Thyroid gland (tissue), 4 donors: ENCODE measurements around the gene ANKRD27. TPM values are rescaled to one million over a fixed set of nuclear protein-coding genes. Genes with fewer than 3 reads are reported as not detected.

Experiments used
- DNase-seq, 2 donors: peaks; one replicate each; pipeline ENCODE4 v3.0.0-alpha.2; 2019
- H3K27ac ChIP-seq, 3 donors: fragments of 200-600 bp; sonication (generic); 1 replicate in 2 of 3; 2 replicates in 1 of 3; pipeline ENCODE4 v1.5.1; 2016 to 2019; ENCODE audit warnings: mild to moderate bottlenecking in 1 of 3, moderate library complexity in 1 of 3
- H3K27me3 ChIP-seq: fragments of 200-600 bp; sonication (generic); one replicate; pipeline ENCODE4 v1.5.1; 2019
- H3K36me3 ChIP-seq, 2 donors: fragments of 200-600 bp; sonication (generic); one replicate each; pipeline ENCODE4 v1.5.1; 2016 to 2019
- H3K4me1 ChIP-seq, 2 donors: fragments of 200-600 bp; sonication (generic); one replicate each; pipeline ENCODE4 v1.5.1; 2017 to 2019
- H3K4me3 ChIP-seq, 3 donors: fragments of 200-600 bp; sonication (generic); replicated peaks in 1 of 3; 1 replicate in 2 of 3; 2 replicates in 1 of 3; pipeline ENCODE4 v1.5.1; 2016; ENCODE audit warnings: mild to moderate bottlenecking in 1 of 3
- H3K9me3 ChIP-seq: fragments of 200-600 bp; sonication (generic); one replicate; pipeline ENCODE4 v1.5.1; 2017
- CTCF ChIP-seq, 6 experiments: fragments of 200-600 bp in 3 of 6; fragments of 450-650 bp in 3 of 6; sonication (generic) in 3 of 6; IDR thresholded peaks; one replicate each; pipeline ENCODE4 v1.5.1; 2016 to 2019; ENCODE audit warnings: antibody characterized with exemption in 6 of 6, mild to moderate bottlenecking in 2 of 6, inconsistent platforms in 1 of 6, moderate library complexity in 1 of 6
- POLR2A ChIP-seq, 2 donors: fragments of 450-650 bp; IDR thresholded peaks; one replicate each; pipeline ENCODE4 v1.6.1; 2017; ENCODE audit warnings: antibody characterized with exemption in 2 of 2, mild to moderate bottlenecking in 2 of 2, moderate library complexity in 1 of 2
- WGBS, 2 donors: methylation state at CpG; one replicate each; pipeline ENCODE4 v1.1.5; 2017; 5-methylcytosine and 5-hydroxymethylcytosine counted together
- intact Hi-C: fragments of 100-400 bp; cut with DNase I; formaldehyde crosslinking; loops from one replicate; pipeline ENCODE4 v1.15.1; 2023
- total RNA-seq, 4 donors: library from RNA; depleted of rRNA; stranded (reverse); fragments of >200 nt; gene quantifications; one replicate each; pipeline ENCODE4 v1.2.3, GENCODE V29; 2016

ANKRD27 gene
- total RNA-seq, 4 donors from 2014 or later, result 29.7 to 64.8 (median 48.7) TPM

GRCh38 chr19:32672841-32673240 is 2.1 kb downstream of the ANKRD27 start:
- H3K36me3 ChIP-seq, result no peaks in the 10 kb centered on the region
- no peak for DNase-seq
- H3K27me3 ChIP-seq, result no peaks in the 10 kb centered on the region
- intact Hi-C loops, result loop anchor here (10.0 kb wide), 1 partner anchor 88 kb away; the partner anchor contains the start of gene PDCD5
- H3K9me3 ChIP-seq, result no peaks in the 10 kb centered on the region
- H3K4me3 ChIP-seq, result no peak overlapping the region
- no peak overlapping the region for H3K27ac ChIP-seq
- TF ChIP-seq CTCF (IDR thresholded peaks at IDR 0.05) (no peak), POLR2A (IDR thresholded peaks at IDR 0.05) (no peak)
- 81 to 88% methylated on average over 3 of the region's 3 CpGs for WGBS, 2 donors
- H3K4me1 ChIP-seq, result peaks cover 25 to 29% of the 10 kb centered on the region in 2 donors

- no peak for DNase-seq
- intact Hi-C loops, result loop anchor here (10.0 kb wide), 1 partner anchor 87 kb away; the partner anchor contains the start of gene PDCD5
- no peaks in the 10 kb centered on the region for H3K9me3 ChIP-seq
- H3K4me3 ChIP-seq, result no peak overlapping the region
- 80 to 81% methylated on average over 14 of the region's 14 CpGs for WGBS, 2 donors
- H3K27ac ChIP-seq, result no peak overlapping the region
- no peaks in the 10 kb centered on the region for H3K27me3 ChIP-seq
- H3K4me1 ChIP-seq, result peaks cover 25 to 29% of the 10 kb centered on the region in 2 donors
- TF ChIP-seq POLR2A (IDR thresholded peaks at IDR 0.05), result no peak
- TF ChIP-seq CTCF (IDR thresholded peaks at IDR 0.05), result no peak
- H3K36me3 ChIP-seq, result peaks cover 0 to under 1% of the 10 kb centered on the region in 2 donors
These were observed 2.9 kb downstream of the ANKRD27 start for GRCh38 chr19:32671883-32672593.

- H3K9me3 ChIP-seq, result no peaks in the 10 kb centered on the region
- H3K4me3 ChIP-seq, result no peak overlapping the region
- DNase-seq, result no peak
- H3K36me3 ChIP-seq, result peaks cover 0 to 2% of the 10 kb centered on the region in 2 donors
- TF ChIP-seq POLR2A (IDR thresholded peaks at IDR 0.05), result no peak
- TF ChIP-seq CTCF (IDR thresholded peaks at IDR 0.05), result no peak
- H3K27ac ChIP-seq, result no peak overlapping the region
- 91 to 96% methylated on average over 3 of the region's 3 CpGs for WGBS, 2 donors
- intact Hi-C loops, result no loop called here
- no peaks in the 10 kb centered on the region for H3K27me3 ChIP-seq
- peaks cover 18 to 20% of the 10 kb centered on the region in 2 donors for H3K4me1 ChIP-seq
These were observed 5.7 kb downstream of the ANKRD27 start for GRCh38 chr19:32669310-32669709.

- peaks cover 7 to 8% of the 10 kb centered on the region in 2 donors for H3K4me1 ChIP-seq
- H3K4me3 ChIP-seq, result no peak overlapping the region
- TF ChIP-seq POLR2A (IDR thresholded peaks at IDR 0.05) (no peak), CTCF (IDR thresholded peaks at IDR 0.05) (no peak)
- WGBS, 2 donors, result 95 to 97% methylated on average over 6 of the region's 6 CpGs
- DNase-seq, result no peak
- H3K27ac ChIP-seq, result no peak overlapping the region
- H3K27me3 ChIP-seq, result no peaks in the 10 kb centered on the region
- intact Hi-C loops, result no loop called here
- peaks cover 0 to 2% of the 10 kb centered on the region in 2 donors for H3K36me3 ChIP-seq
- no peaks in the 10 kb centered on the region for H3K9me3 ChIP-seq
These were observed 8.9 kb downstream of the ANKRD27 start for GRCh38 chr19:32666084-32666483.

- no peak for TF ChIP-seq CTCF (IDR thresholded peaks at IDR 0.05)
- TF ChIP-seq POLR2A (IDR thresholded peaks at IDR 0.05), result no peak
- DNase-seq, result no peak
- no peak overlapping the region for H3K4me3 ChIP-seq
- H3K27me3 ChIP-seq, result no peaks in the 10 kb centered on the region
- peaks cover 0 to 13% of the 10 kb centered on the region in 2 donors for H3K36me3 ChIP-seq
- intact Hi-C loops, result no loop called here
- H3K4me1 ChIP-seq, result no peaks in the 10 kb centered on the region
- H3K27ac ChIP-seq, result no peak overlapping the region
- WGBS, 2 donors, result 54 to 63% methylated on average over 3 of the region's 3 CpGs
- H3K9me3 ChIP-seq, result no peaks in the 10 kb centered on the region
These were observed 12.8 kb downstream of the ANKRD27 start for GRCh38 chr19:32662186-32662585.
